Progenitor cell of endocrine pancreas (in vitro differentiated cells): ENCODE results near the gene FBXO30. TPM values are rescaled to one million over a fixed set of nuclear protein-coding genes. Genes with fewer than 3 reads are reported as not detected.

Source experiments
- DNase-seq: peaks from one replicate; pipeline ENCODE4 v3.0.0; 2021; ENCODE audit warnings: low spot score; ENCODE audit not compliant: unreplicated experiment
- H3K27ac Mint-ChIP-seq: 2 replicates; pipeline ENCODE4 v1.8.0; 2021; ENCODE audit warnings: mild to moderate bottlenecking, moderate library complexity, mixed read lengths
- H3K27me3 Mint-ChIP-seq: 2 replicates; pipeline ENCODE4 v1.8.0; 2021; ENCODE audit warnings: mixed read lengths
- H3K36me3 Mint-ChIP-seq: 2 replicates; pipeline ENCODE4 v1.8.0; 2022; ENCODE audit warnings: mixed read lengths; ENCODE audit not compliant: insufficient read depth
- H3K4me1 Mint-ChIP-seq: 2 replicates; pipeline ENCODE4 v1.8.0; 2021; ENCODE audit warnings: low read depth, mixed read lengths
- H3K4me3 Mint-ChIP-seq: 2 replicates; pipeline ENCODE4 v1.8.0; 2021; ENCODE audit warnings: low read depth, mild to moderate bottlenecking, moderate library complexity, mixed read lengths
- H3K9me3 Mint-ChIP-seq: 2 replicates; pipeline ENCODE4 v1.8.0; 2021; ENCODE audit warnings: low read depth, mixed read lengths
- CTCF ChIP-seq: fragments of 200-600 bp; sonication (generic); IDR thresholded peaks from one replicate; pipeline ENCODE4 v1.5.0; 2021; ENCODE audit warnings: antibody characterized with exemption, mild to moderate bottlenecking; ENCODE audit not compliant: unreplicated experiment
- total RNA-seq: library from RNA; stranded (reverse); gene quantifications from 2 replicates; pipeline ENCODE4 v1.2.1, GENCODE V29; 2021

Gene FBXO30
- total RNA-seq, 1 donor from 2014 or later, result 13.1 TPM

GRCh38 chr6:145745861-145746260, 68.7 kb downstream of the FBXO30 start:
- no peak for TF ChIP-seq CTCF
- no peak overlapping the region for H3K27ac Mint-ChIP-seq
- DNase-seq, result no peak
- H3K36me3 Mint-ChIP-seq, result peaks cover 8% of the 10 kb centered on the region
- H3K4me3 Mint-ChIP-seq, result no peak overlapping the region
- H3K4me1 Mint-ChIP-seq, result no peaks in the 10 kb centered on the region
- peaks cover 22% of the 10 kb centered on the region for H3K9me3 Mint-ChIP-seq
- H3K27me3 Mint-ChIP-seq, result no peaks in the 10 kb centered on the region

- H3K9me3 Mint-ChIP-seq, result peaks cover 31% of the 10 kb centered on the region
- TF ChIP-seq CTCF, result no peak
These were observed 70.0 kb downstream of the FBXO30 start for GRCh38 chr6:145744619-145745018.

More at GRCh38 chr6:145744619-145745018, 70.0 kb downstream of the FBXO30 start:
- no peak for DNase-seq
- Mint-ChIP-seq H3K4me3 (no peak overlapping the region), H3K27ac (no peak overlapping the region), H3K27me3 (no peaks in the 10 kb centered on the region), H3K4me1 (no peaks in the 10 kb centered on the region), H3K36me3 (peaks cover 8% of the 10 kb centered on the region)

Other genes with a start within 250 kb of the FBXO30 start
- gene EPM2A, start 79.3 kb downstream of the FBXO30 start, total RNA-seq, result 14.7 and 15.6 TPM in 2 replicates
- gene SHPRH, start 149.6 kb upstream of the FBXO30 start, total RNA-seq, result 47.0 and 50.1 TPM in 2 replicates
- gene GRM1, start 214.3 kb upstream of the FBXO30 start, total RNA-seq, result 0.40 and 0.41 TPM in 2 replicates